K562 (cell line): ENCODE data around the gene TMSB4X. TPM values are rescaled to one million over a fixed set of nuclear protein-coding genes. Genes with fewer than 3 reads are reported as not detected.

Experiments
- ETV1 ChIP-seq: fragments of 450-650 bp; conservative IDR thresholded peaks from 2 replicates; pipeline ENCODE4 v1.6.1; 2016; ENCODE audit warnings: missing genetic modification characterization, control low read depth, low read depth, missing compliant biosample characterization
- FOSL1 ChIP-seq: fragments of 200-800 bp; sonication (Bioruptor generic); conservative IDR thresholded peaks from 2 replicates; pipeline ENCODE4 v1.6.1; 2016; ENCODE audit warnings: missing genetic modification characterization, missing compliant biosample characterization
- ILF3 ChIP-seq: fragments of 450-650 bp; IDR thresholded peaks from 2 replicates; pipeline ENCODE4 v1.6.1; 2018; ENCODE audit warnings: antibody characterized with exemption, mild to moderate bottlenecking, moderate library complexity, borderline replicate concordance
- MYC ChIP-seq, 2 experiments: fragments of 250-450 bp in 1 of 2; sonication (Bioruptor Pico) in 1 of 2; IDR thresholded peaks; 2 replicates each; pipeline versions ENCODE4 v1.5.1 to v1.6.1; 2012 to 2021; ENCODE audit warnings: low read depth in 2 of 2, borderline replicate concordance in 1 of 2, improper control_type of control experiment in 1 of 2, low read length in 1 of 2, mild to moderate bottlenecking in 1 of 2, moderate library complexity in 1 of 2
- NELFE ChIP-seq: IDR thresholded peaks from 2 replicates; pipeline ENCODE4 v1.6.1; 2011; ENCODE audit warnings: mild to moderate bottlenecking; ENCODE audit not compliant: insufficient read depth, insufficient read length
- PBX2 ChIP-seq, 2 experiments: IDR thresholded peaks in 1 of 2; conservative IDR thresholded peaks in 1 of 2; 2 replicates each; pipeline ENCODE4 v1.6.1; 2016; ENCODE audit warnings: low read depth in 2 of 2, mild to moderate bottlenecking in 1 of 2, missing compliant biosample characterization in 1 of 2, missing genetic modification characterization in 1 of 2, moderate library complexity in 1 of 2
- POLR2G ChIP-seq: fragments of 200-400 bp; formaldehyde crosslinking; IDR thresholded peaks from 2 replicates; pipeline ENCODE4 v1.6.1; 2017; ENCODE audit warnings: low read depth, mild to moderate bottlenecking, antibody characterized with exemption, low read length, moderate library complexity
- ZBTB26 ChIP-seq: fragments of 450-650 bp; formaldehyde crosslinking; IDR thresholded peaks from 2 replicates; pipeline ENCODE4 v1.4.0; 2022; ENCODE audit warnings: missing genetic modification characterization
- polyA plus RNA-seq, 8 experiments: library from polyadenylated mRNA; depleted of rRNA in 4 of 8; stranded (reverse) in 5 of 8; unstranded in 3 of 8; fragments of >200 nt; fragmentation: Nextera tagmentation in 2 of 8; fragmentation: Illumina TruSeq in 1 of 8; extraction: Ambion mirVana in 2 of 8; extraction: Trizol in 1 of 8; gene quantifications; 2 replicates each; pipeline versions ENCODE4 v1.2.1 to v1.2.3, GENCODE V29; 2011 to 2014; ENCODE audit warnings: inconsistent platforms in 1 of 8, missing spikeins in 1 of 8
- total RNA-seq, 7 experiments: library from RNA; depleted of rRNA in 6 of 7; stranded (reverse); fragments of >200 nt in 6 of 7; fragmentation: Illumina TruSeq in 2 of 7; extraction: Trizol in 2 of 7; gene quantifications; 2 replicates each; pipeline versions ENCODE4 v1.2.1 to v1.2.3, GENCODE V29; 2011 to 2021; ENCODE audit warnings: low replicate concordance in 1 of 7
- TF ChIP-seq, protein P1 (sequence below): fragments of 450-650 bp; IDR thresholded peaks from 2 replicates; pipeline ENCODE4 v1.6.1; 2016; ENCODE audit warnings: mild to moderate bottlenecking, moderate library complexity

The TMSB4X gene
- total and polyA plus RNA-seq, 9 of the 15 experiments (the other 6 are each of a cell fraction or from before 2014, with no cell fraction given), result 1,035 to 2,035 (median 1,529) TPM

GRCh38 chrX:12955882-12956703, 18.8 kb upstream of the TMSB4X start (continued):
- TF ChIP-seq, protein P1, sequence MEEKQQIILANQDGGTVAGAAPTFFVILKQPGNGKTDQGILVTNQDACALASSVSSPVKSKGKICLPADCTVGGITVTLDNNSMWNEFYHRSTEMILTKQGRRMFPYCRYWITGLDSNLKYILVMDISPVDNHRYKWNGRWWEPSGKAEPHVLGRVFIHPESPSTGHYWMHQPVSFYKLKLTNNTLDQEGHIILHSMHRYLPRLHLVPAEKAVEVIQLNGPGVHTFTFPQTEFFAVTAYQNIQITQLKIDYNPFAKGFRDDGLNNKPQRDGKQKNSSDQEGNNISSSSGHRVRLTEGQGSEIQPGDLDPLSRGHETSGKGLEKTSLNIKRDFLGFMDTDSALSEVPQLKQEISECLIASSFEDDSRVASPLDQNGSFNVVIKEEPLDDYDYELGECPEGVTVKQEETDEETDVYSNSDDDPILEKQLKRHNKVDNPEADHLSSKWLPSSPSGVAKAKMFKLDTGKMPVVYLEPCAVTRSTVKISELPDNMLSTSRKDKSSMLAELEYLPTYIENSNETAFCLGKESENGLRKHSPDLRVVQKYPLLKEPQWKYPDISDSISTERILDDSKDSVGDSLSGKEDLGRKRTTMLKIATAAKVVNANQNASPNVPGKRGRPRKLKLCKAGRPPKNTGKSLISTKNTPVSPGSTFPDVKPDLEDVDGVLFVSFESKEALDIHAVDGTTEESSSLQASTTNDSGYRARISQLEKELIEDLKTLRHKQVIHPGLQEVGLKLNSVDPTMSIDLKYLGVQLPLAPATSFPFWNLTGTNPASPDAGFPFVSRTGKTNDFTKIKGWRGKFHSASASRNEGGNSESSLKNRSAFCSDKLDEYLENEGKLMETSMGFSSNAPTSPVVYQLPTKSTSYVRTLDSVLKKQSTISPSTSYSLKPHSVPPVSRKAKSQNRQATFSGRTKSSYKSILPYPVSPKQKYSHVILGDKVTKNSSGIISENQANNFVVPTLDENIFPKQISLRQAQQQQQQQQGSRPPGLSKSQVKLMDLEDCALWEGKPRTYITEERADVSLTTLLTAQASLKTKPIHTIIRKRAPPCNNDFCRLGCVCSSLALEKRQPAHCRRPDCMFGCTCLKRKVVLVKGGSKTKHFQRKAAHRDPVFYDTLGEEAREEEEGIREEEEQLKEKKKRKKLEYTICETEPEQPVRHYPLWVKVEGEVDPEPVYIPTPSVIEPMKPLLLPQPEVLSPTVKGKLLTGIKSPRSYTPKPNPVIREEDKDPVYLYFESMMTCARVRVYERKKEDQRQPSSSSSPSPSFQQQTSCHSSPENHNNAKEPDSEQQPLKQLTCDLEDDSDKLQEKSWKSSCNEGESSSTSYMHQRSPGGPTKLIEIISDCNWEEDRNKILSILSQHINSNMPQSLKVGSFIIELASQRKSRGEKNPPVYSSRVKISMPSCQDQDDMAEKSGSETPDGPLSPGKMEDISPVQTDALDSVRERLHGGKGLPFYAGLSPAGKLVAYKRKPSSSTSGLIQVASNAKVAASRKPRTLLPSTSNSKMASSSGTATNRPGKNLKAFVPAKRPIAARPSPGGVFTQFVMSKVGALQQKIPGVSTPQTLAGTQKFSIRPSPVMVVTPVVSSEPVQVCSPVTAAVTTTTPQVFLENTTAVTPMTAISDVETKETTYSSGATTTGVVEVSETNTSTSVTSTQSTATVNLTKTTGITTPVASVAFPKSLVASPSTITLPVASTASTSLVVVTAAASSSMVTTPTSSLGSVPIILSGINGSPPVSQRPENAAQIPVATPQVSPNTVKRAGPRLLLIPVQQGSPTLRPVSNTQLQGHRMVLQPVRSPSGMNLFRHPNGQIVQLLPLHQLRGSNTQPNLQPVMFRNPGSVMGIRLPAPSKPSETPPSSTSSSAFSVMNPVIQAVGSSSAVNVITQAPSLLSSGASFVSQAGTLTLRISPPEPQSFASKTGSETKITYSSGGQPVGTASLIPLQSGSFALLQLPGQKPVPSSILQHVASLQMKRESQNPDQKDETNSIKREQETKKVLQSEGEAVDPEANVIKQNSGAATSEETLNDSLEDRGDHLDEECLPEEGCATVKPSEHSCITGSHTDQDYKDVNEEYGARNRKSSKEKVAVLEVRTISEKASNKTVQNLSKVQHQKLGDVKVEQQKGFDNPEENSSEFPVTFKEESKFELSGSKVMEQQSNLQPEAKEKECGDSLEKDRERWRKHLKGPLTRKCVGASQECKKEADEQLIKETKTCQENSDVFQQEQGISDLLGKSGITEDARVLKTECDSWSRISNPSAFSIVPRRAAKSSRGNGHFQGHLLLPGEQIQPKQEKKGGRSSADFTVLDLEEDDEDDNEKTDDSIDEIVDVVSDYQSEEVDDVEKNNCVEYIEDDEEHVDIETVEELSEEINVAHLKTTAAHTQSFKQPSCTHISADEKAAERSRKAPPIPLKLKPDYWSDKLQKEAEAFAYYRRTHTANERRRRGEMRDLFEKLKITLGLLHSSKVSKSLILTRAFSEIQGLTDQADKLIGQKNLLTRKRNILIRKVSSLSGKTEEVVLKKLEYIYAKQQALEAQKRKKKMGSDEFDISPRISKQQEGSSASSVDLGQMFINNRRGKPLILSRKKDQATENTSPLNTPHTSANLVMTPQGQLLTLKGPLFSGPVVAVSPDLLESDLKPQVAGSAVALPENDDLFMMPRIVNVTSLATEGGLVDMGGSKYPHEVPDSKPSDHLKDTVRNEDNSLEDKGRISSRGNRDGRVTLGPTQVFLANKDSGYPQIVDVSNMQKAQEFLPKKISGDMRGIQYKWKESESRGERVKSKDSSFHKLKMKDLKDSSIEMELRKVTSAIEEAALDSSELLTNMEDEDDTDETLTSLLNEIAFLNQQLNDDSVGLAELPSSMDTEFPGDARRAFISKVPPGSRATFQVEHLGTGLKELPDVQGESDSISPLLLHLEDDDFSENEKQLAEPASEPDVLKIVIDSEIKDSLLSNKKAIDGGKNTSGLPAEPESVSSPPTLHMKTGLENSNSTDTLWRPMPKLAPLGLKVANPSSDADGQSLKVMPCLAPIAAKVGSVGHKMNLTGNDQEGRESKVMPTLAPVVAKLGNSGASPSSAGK, result peak; percentile 94
- TF ChIP-seq PBX2 (CRISPR knock-in tag; IDR thresholded peaks at IDR 0.05; ENCODE audit: low read depth) (no peak), PBX2 (tag; conservative IDR thresholded peaks at IDR 0.05; ENCODE audit: low read depth) (0 out of 2 replicates have a peak, but pooled peaks have one; percentile 8), FOSL1 (peak; percentile 46), NELFE (no peak), POLR2G (peak; percentile 72), ETV1 (tag) (peak; percentile 69), ILF3 (no peak), MYC (IDR thresholded peaks at IDR 0.05; ENCODE audit: low read depth, low read length) (peak; percentile 81), MYC (CRISPR knock-in tag; IDR thresholded peaks at IDR 0.05; ENCODE audit: borderline replicate concordance, low read depth) (peak; percentile 84; the same call in 1 of the 2 replicates), ZBTB26 (CRISPR knock-in tag) (no peak)
